ENCODE results near the gene GUCA1A.
A peak's percentile ranks its signal among the peaks of the same experiment; 100 is the strongest.
"Not testable (repeated sequence)": the region's sequence is repeated elsewhere in the genome, so short reads cannot be mapped to it uniquely, and the experiment has no call there.

Gene GUCA1A

GRCh38 chr6:42148058-42148457 is 25.1 kb upstream of the GUCA1A start:
- DNase-seq: peak; percentile 55

GRCh38 chr6:42150254-42150653 is 22.9 kb upstream of the GUCA1A start:
- no peak for DNase-seq

GRCh38 chr6:42152024-42152423 is 21.1 kb upstream of the GUCA1A start:
- DNase-seq: no peak

GRCh38 chr6:42152528-42153213 is 20.5 kb upstream of the GUCA1A start:
- not testable (repeated sequence) for DNase-seq

- DNase-seq: no peak
Observed at GRCh38 chr6:42153921-42154320, 19.2 kb upstream of the GUCA1A start.

GRCh38 chr6:42154461-42155209 is 18.5 kb upstream of the GUCA1A start:
- DNase-seq: no peak

- no peak for DNase-seq
Observed at GRCh38 chr6:42155293-42155692, 17.9 kb upstream of the GUCA1A start.

- no peak for DNase-seq
Observed at GRCh38 chr6:42156638-42157037, 16.5 kb upstream of the GUCA1A start.

GRCh38 chr6:42158011-42158410 is 15.2 kb upstream of the GUCA1A start:
- peak; percentile 28 for DNase-seq

- no peak for DNase-seq
Observed at GRCh38 chr6:42158631-42159030, 14.5 kb upstream of the GUCA1A start.

- no peak for DNase-seq
Observed at GRCh38 chr6:42159431-42160024, 13.6 kb upstream of the GUCA1A start.

GRCh38 chr6:42162384-42162783 is 10.8 kb upstream of the GUCA1A start:
- DNase-seq: no peak

GRCh38 chr6:42162812-42163211 is 10.4 kb upstream of the GUCA1A start:
- no peak for DNase-seq

- DNase-seq: no peak
Observed at GRCh38 chr6:42163981-42164380, 9.2 kb upstream of the GUCA1A start.

GRCh38 chr6:42165016-42165415 is 8.1 kb upstream of the GUCA1A start:
- DNase-seq: no peak

GRCh38 chr6:42166444-42167141 is 6.6 kb upstream of the GUCA1A start:
- DNase-seq: peak; percentile 67

- no peak for DNase-seq
Observed at GRCh38 chr6:42168650-42169049, 4.5 kb upstream of the GUCA1A start.

GRCh38 chr6:42169780-42170179 is 3.4 kb upstream of the GUCA1A start:
- DNase-seq: not testable (repeated sequence)

- no peak for DNase-seq
Observed at GRCh38 chr6:42171813-42172581, 1.2 kb upstream of the GUCA1A start.

- no peak for DNase-seq
Observed at GRCh38 chr6:42175860-42176259, 2.7 kb downstream of the GUCA1A start.

GRCh38 chr6:42176981-42177380 is 3.8 kb downstream of the GUCA1A start:
- DNase-seq: no peak

GRCh38 chr6:42177514-42178364 is 4.6 kb downstream of the GUCA1A start:
- no peak for DNase-seq
